Measurements from ENCODE around the gene AZU1.
A peak's percentile ranks its signal among the peaks of the same experiment; 100 is the strongest.

AZU1 gene

GRCh38 chr19:827710-828321 is at the start of gene AZU1:
TSS of gene AZU1 (plus strand) at chr19:827837. CDS start at chr19:827847, 10 bp downstream.
- no peak for DNase-seq

- no peak for DNase-seq
Measured at GRCh38 chr19:778910-779653, 48.6 kb upstream of the AZU1 start.

- DNase-seq: no peak
Measured at GRCh38 chr19:780935-781334, 46.7 kb upstream of the AZU1 start.

GRCh38 chr19:781800-782184 is 45.8 kb upstream of the AZU1 start:
- no peak for DNase-seq

- DNase-seq: no peak
Measured at GRCh38 chr19:782185-782877, 45.3 kb upstream of the AZU1 start.

GRCh38 chr19:782878-783668 is 44.6 kb upstream of the AZU1 start:
- no peak for DNase-seq

GRCh38 chr19:784541-784940 is 43.1 kb upstream of the AZU1 start:
- no peak for DNase-seq

GRCh38 chr19:787536-787935 is 40.1 kb upstream of the AZU1 start:
- no peak for DNase-seq

- no peak for DNase-seq
Measured at GRCh38 chr19:788686-788982, 39.0 kb upstream of the AZU1 start.

- peak in 1 of 2 donors; percentile 28 for DNase-seq
Measured at GRCh38 chr19:788983-789700, 38.5 kb upstream of the AZU1 start.

- no peak for DNase-seq
Measured at GRCh38 chr19:789701-790060, 38.0 kb upstream of the AZU1 start.

- DNase-seq: no peak
Measured at GRCh38 chr19:791007-791566, 36.5 kb upstream of the AZU1 start.

- DNase-seq: no peak
Measured at GRCh38 chr19:791567-792305, 35.9 kb upstream of the AZU1 start.

GRCh38 chr19:792306-792885 is 35.2 kb upstream of the AZU1 start:
- DNase-seq: no peak

GRCh38 chr19:793806-794205 is 33.8 kb upstream of the AZU1 start:
- DNase-seq: no peak

- no peak for DNase-seq
Measured at GRCh38 chr19:795073-795611, 32.5 kb upstream of the AZU1 start.

- no peak for DNase-seq
Measured at GRCh38 chr19:795691-796581, 31.7 kb upstream of the AZU1 start.

- peak; percentile 100 for DNase-seq
Measured at GRCh38 chr19:796692-797527, 30.7 kb upstream of the AZU1 start, which contains the start of gene PTBP1. TSS of gene PTBP1 (plus strand) at chr19:797452. CDS start at chr19:797498, 46 bp downstream.

Measured in CD4-positive, alpha-beta T cell treated with Interleukin-4 for 1 hour (primary cell).